ENCODE measurements around the gene DNMT3B.
"Not testable (repeated sequence)": the region's sequence is repeated elsewhere in the genome, so short reads cannot be mapped to it uniquely, and the experiment has no call there.

Gene DNMT3B

GRCh38 chr20:32792316-32792715 lies 30.1 kb downstream of the DNMT3B start:
- DNase-seq, result peak; percentile 79

- peak; percentile 39 for DNase-seq
Observed at GRCh38 chr20:32792731-32793458, 30.7 kb downstream of the DNMT3B start.

- DNase-seq, result no peak
Observed at GRCh38 chr20:32796383-32796948, 34.3 kb downstream of the DNMT3B start.

GRCh38 chr20:32796981-32797451 lies 34.8 kb downstream of the DNMT3B start:
- peak; percentile 61 for DNase-seq

GRCh38 chr20:32797571-32797970 lies 35.4 kb downstream of the DNMT3B start:
- DNase-seq, result not testable (repeated sequence)

- peak; percentile 52 for DNase-seq
Observed at GRCh38 chr20:32798046-32798981, 36.1 kb downstream of the DNMT3B start.

GRCh38 chr20:32803092-32803491 lies 40.9 kb downstream of the DNMT3B start:
- DNase-seq, result no peak

- DNase-seq, result no peak
Observed at GRCh38 chr20:32804022-32804715, 42.0 kb downstream of the DNMT3B start.

GRCh38 chr20:32804817-32805216 lies 42.6 kb downstream of the DNMT3B start:
- no peak for DNase-seq

GRCh38 chr20:32805721-32806120 lies 43.5 kb downstream of the DNMT3B start:
- no peak for DNase-seq

GRCh38 chr20:32806356-32806755 lies 44.2 kb downstream of the DNMT3B start:
- DNase-seq, result no peak

GRCh38 chr20:32807706-32808105 lies 45.5 kb downstream of the DNMT3B start:
- no peak for DNase-seq

- no peak for DNase-seq
Observed at GRCh38 chr20:32808438-32808837, 46.3 kb downstream of the DNMT3B start.

GRCh38 chr20:32809907-32810306 lies 47.7 kb downstream of the DNMT3B start:
- no peak for DNase-seq

- DNase-seq, result no peak
Observed at GRCh38 chr20:32810941-32811340, 48.8 kb downstream of the DNMT3B start.

GRCh38 chr20:32811886-32812285 lies 49.7 kb downstream of the DNMT3B start:
- DNase-seq, result no peak

GRCh38 chr20:32819992-32820697 lies 58.0 kb downstream of the DNMT3B start:
- DNase-seq, result no peak

GRCh38 chr20:32820698-32821377 lies 58.7 kb downstream of the DNMT3B start:
- no peak for DNase-seq

- DNase-seq, result no peak
Observed at GRCh38 chr20:32822225-32822624, 60.0 kb downstream of the DNMT3B start.

- DNase-seq, result no peak
Observed at GRCh38 chr20:32823078-32823477, 60.9 kb downstream of the DNMT3B start.

Data from left hindlimb (tissue), 1 donor.